Stomach (tissue), 4 donors: ENCODE measurements around the gene YAE1.

Experiments
- CTCF ChIP-seq, 7 experiments: fragments of 450-650 bp in 4 of 7; fragments of 200-600 bp in 3 of 7; sonication (generic) in 3 of 7; IDR thresholded peaks; one replicate each; pipeline ENCODE4 v1.5.1; 2016 to 2019; ENCODE audit warnings: antibody characterized with exemption in 7 of 7, control low read depth in 2 of 7, mild to moderate bottlenecking in 1 of 7
- POLR2A ChIP-seq, 4 donors: fragments of 450-650 bp; IDR thresholded peaks; one replicate each; pipeline ENCODE4 v1.6.1; 2016; ENCODE audit warnings: antibody characterized with exemption in 4 of 4, control low read depth in 2 of 4, mild to moderate bottlenecking in 1 of 4, moderate library complexity in 1 of 4
- POLR2AphosphoS5 ChIP-seq, 3 donors: sonication (generic); formaldehyde crosslinking; IDR thresholded peaks; one replicate each; pipeline ENCODE4 v1.6.1; 2016; ENCODE audit warnings: antibody characterized with exemption in 3 of 3

- TF ChIP-seq CTCF (IDR thresholded peaks at IDR 0.05), result no peak
- TF ChIP-seq POLR2A (IDR thresholded peaks at IDR 0.05), result no peak
- no peak for TF ChIP-seq POLR2AphosphoS5 (IDR thresholded peaks at IDR 0.05)
These were observed 49.9 kb downstream of the YAE1 start for GRCh38 chr7:39616138-39616537.
